ENCODE results near the gene CFAP74.

GRCh38 chr1:1920057-1920607 is 83.5 kb downstream of the CFAP74 start:
- TF ChIP-seq CTCF (conservative IDR thresholded peaks at IDR 0.05; ENCODE audit: low read depth, low read length) (no peak), EZH2 (IDR thresholded peaks at IDR 0.05; ENCODE audit: borderline replicate concordance, low read depth, low read length, poor library complexity, severe bottlenecking) (no peak)
